Stimulated activated CD8-positive, alpha-beta memory T cell treated with anti-CD3 and anti-CD28 coated beads, Interleukin-4, amount 100 ng/mL, for 4 hours (primary cell): ENCODE results near the gene CTNNAL1.
"Not testable (repeated sequence)": the region's sequence is repeated elsewhere in the genome, so short reads cannot be mapped to it uniquely, and the experiment has no call there.

ENCODE experiments used
- DNase-seq, 2 donors: peaks; one replicate each; pipeline ENCODE4 v3.0.0-alpha.2; 2020; ENCODE audit warnings: low read depth in 2 of 2, low spot score in 1 of 2

The CTNNAL1 gene

GRCh38 chr9:108933718-108934322, 79.5 kb downstream of the CTNNAL1 start, which contains the start of gene ELP1:
Gene ELP1 (minus strand): TSS chr9:108934124. CDS start chr9:108931146, 2,978 bp downstream.
- DNase-seq = peak; percentile 78 to 86

GRCh38 chr9:108933231-108933717, 80.0 kb downstream of the CTNNAL1 start:
- no peak for DNase-seq

GRCh38 chr9:108928386-108928785, 84.9 kb downstream of the CTNNAL1 start:
- no peak for DNase-seq

GRCh38 chr9:108924466-108924865, 88.8 kb downstream of the CTNNAL1 start:
- no peak for DNase-seq

- DNase-seq = no peak
These were observed 92.1 kb downstream of the CTNNAL1 start for GRCh38 chr9:108921200-108921599.

- not testable (repeated sequence) for DNase-seq
These were observed 92.9 kb downstream of the CTNNAL1 start for GRCh38 chr9:108920401-108920800.

GRCh38 chr9:108919517-108919916, 93.8 kb downstream of the CTNNAL1 start:
- no peak for DNase-seq

- no peak for DNase-seq
These were observed 99.9 kb downstream of the CTNNAL1 start for GRCh38 chr9:108913391-108913790.

- DNase-seq = no peak
These were observed 101.5 kb downstream of the CTNNAL1 start for GRCh38 chr9:108911820-108912219.

GRCh38 chr9:108910914-108911313, 102.4 kb downstream of the CTNNAL1 start:
- DNase-seq = no peak

- no peak for DNase-seq
These were observed 102.9 kb downstream of the CTNNAL1 start for GRCh38 chr9:108910402-108910801.

- DNase-seq = no peak
These were observed 107.8 kb downstream of the CTNNAL1 start for GRCh38 chr9:108905494-108905893.

GRCh38 chr9:108904161-108904560, 109.1 kb downstream of the CTNNAL1 start:
- DNase-seq = no peak

GRCh38 chr9:108903420-108904103, 109.7 kb downstream of the CTNNAL1 start:
- DNase-seq = no peak

- DNase-seq = no peak
These were observed 113.1 kb downstream of the CTNNAL1 start for GRCh38 chr9:108900176-108900575.

GRCh38 chr9:108899023-108899695, 114.1 kb downstream of the CTNNAL1 start:
- DNase-seq = not testable (repeated sequence)

- DNase-seq = no peak
These were observed 115.8 kb downstream of the CTNNAL1 start for GRCh38 chr9:108897324-108898096.

- no peak for DNase-seq
These were observed 118.9 kb downstream of the CTNNAL1 start for GRCh38 chr9:108894225-108894997.
